EL (cell line): ENCODE measurements around the gene BIRC7.

Experiments used
- DNase-seq: peaks from one replicate; pipeline ENCODE4 v3.0.0-alpha.2; 2016

Gene BIRC7, protein sequence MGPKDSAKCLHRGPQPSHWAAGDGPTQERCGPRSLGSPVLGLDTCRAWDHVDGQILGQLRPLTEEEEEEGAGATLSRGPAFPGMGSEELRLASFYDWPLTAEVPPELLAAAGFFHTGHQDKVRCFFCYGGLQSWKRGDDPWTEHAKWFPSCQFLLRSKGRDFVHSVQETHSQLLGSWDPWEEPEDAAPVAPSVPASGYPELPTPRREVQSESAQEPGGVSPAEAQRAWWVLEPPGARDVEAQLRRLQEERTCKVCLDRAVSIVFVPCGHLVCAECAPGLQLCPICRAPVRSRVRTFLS

DNA sequence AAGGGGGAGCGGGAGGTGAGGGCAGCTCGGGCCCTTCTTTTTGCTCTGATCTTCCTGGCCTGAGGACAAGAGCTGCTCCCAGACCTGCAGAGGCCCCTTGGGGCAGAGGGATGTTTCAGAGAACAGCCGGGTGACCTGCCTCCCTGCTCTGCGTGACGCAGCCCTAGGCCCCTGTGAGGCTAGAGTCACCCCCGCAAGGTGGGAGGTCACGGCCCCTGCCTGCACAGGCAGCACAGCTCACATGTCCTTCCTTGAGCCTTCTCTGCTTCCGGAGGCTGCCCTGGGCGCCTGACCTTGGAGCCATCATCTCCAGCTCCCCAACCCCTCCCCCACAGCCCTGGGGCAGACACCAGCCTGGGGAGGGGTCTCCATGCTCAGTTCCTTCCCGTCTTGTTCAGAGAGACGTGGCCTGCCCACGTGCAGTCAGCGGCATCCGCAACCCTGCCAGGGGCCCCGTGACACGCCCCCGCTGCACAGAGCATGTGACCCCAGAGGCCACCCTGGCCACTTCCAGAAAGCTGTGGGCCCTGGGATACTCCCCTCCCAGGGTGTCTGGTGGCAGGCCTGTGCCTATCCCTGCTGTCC is at the start of gene BIRC7:
BIRC7 (plus strand) TSS at position 507 of the 585 bp plus-strand sequence. CDS start 192 bp downstream, outside the sequence.
- DNase-seq: no peak

DNA sequence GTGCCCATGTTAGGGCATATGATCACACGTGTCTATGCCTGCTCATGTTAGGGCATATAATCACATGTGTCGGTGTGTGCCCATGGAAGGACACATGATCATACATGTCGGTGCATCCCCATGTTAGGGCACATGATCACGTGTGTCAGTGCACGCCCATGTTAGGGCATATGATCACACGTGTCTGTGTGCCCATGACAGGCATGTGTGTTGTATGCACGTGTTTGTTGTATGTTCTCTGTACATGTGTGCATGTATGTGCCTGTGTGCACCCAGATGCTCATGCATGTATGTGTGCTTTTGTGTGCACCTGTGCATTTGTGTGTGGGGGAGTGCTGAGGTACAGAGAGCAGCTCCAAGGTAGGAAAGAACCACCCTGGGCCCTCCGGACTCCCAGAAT is 49.6 kb upstream of the BIRC7 start:
- DNase-seq: no peak

DNA sequence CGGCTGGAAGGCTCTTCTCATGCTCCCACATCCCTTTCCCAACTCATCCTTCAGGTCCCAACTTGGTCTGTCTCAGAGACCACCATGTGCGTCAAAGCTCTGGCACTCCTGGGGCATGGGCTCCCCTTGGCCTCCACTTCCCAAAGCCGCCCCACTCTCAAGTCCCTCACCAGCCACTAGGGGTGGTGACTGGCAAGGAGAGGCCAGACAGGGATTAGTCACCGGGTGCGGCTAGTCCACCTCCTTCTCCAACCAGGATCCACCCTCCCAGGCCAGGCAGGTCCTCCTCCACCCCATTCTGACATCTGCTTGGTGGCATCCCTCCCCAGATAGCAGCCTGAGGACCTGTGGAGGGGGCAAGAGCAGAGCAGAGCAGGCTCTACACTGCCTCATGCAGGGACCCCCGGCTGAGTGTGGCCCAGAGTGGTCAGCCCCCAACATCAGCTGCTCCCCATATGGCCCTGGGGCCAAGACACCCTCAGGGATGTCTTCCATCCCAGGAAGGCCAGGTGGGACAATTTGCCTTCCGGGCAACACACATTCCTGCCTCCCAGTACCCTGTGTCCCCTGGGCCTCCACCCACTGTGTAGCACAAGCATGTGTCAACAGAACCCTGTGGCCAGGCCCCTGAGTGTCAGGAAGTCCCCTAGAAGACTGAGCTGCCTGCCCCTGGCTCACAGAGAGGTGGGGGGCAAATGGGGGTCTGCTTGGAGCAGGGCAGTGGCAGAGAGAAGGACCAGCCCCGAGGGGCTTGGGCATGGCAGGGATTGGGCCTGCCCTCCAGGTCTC is 49.0 kb upstream of the BIRC7 start:
- DNase-seq: peak; percentile 34

DNA sequence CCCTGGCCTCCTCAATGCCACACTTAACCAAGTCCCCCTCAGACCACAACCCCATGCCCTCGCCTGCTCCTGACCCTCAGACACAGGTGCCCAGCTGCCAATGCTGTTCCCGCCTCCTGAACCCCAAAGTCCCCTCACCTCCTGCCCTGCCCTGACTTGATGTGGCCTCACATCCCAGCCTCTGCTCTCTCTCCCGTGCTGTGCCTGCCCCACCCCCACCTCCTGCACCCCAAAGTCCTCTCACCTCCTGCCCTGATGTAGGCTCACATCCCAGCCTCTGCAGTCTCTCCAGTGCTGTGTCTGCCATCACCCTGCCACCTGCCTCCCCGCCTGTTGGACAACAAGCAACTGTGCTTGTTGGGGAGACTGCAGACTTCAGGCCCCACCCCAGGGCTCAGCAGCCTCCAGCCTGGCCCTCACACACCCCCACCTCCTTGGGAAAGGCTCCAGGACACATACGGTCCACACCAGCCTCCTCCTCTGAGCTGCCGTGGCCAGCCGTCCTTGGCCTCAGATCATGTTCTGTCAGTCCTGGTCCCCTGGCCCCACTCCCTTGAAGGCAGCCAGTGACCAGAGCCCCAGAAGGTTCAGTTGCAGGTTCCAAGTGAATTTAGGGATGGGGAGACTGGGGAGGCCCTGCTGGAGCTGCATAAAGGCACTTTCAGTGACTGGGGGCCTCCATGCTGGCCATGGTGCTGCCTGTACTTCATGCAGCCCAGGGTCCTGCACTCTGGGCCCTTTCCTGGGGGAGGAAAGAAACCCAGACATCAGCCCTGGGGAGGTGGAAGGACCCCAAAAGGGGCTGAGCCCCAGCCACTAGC is 48.2 kb upstream of the BIRC7 start:
- no peak for DNase-seq

DNA sequence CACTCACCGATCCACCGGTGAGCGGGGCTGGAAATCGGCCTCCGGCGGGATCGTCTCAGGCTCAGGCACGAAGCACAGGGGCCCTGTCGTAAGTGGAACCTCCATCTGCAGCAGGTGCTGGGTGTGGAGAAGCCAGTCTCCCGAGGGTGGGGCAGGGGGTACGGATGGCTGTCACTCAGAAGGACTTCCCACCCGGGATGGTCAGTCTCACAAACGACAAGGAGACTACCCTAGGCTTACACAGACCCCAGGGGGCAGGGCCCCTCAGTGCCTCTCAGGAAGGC is 47.6 kb upstream of the BIRC7 start:
- no peak for DNase-seq

DNA sequence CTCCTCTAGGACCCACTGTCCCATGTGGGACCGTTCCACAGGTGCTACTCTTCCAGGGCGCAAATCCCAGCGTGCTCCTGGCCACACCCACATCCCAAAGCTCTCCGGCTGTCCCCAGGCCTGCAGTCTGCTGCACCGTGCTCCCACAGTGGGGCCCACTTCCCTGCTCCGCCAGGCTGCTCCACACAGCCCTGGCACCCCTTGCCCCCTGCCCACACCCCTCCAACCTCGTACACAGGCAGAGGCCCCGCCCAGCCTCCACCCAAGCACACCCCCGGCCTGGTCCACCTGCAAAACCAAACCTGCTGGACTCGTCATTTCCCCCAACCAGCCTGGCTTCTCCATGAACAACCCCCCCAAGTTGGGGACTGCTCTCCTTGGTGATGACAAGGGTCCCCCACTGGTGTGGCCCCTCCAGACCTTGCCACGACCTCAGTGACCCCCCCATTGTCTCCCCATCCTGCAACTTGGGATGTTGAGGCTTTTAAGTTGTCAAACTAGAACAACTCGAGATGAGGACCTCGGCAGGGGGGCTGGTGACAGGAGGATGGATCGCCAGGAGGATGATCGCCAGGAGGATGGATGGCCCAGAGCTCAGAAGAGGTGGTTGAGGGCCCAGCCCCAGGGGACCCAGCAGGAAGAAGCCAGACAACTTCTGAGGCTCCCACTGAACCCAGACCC is 46.9 kb upstream of the BIRC7 start:
- no peak for DNase-seq

DNA sequence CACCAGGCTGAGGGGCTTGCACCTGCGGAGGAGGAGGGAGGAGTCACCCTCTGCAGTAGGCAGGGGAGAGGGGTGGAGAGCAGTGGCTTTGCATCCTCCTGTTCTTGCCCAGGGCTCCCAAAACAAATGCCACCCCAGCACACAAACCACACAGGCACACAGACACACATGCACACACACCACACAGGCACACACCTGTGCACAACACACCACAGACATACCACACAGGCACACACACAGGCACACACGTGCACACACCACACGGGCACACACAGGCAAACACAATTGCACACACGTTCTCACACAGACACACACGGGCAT is 46.4 kb upstream of the BIRC7 start:
- no peak for DNase-seq

DNA sequence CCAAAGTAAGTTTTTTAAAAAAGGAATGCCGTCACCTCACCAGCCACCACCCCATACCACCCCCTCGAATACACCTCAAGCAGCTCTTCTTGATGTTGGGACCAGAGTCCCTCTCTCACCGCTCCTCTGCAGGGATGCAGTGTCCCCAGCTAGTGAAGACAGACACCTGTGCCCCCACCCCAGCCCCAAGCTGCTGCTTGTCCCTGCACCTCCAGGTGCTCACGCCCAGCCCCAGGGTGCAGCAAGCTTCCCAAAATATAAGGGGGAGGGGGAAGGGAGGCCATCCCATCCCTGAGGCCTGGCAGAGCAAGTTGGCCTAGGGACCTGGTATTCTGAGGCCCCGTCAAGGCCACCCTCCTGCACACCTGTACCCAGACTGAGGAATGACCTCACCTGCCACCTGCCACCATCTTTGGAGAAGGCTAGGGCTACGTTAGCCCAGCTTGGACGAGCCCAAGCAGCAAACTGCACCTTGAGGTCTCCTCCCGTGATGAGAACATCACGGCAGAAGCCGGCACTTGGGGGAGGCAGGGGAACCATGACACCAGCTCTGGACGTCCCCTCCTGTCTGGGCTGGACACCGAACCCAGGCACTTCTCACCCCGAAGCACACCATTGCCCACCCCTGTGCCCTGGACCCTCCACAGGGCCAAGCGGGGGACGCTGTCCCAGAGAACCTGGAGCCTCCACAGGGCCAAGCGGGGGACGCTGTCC is 45.7 kb upstream of the BIRC7 start:
- DNase-seq: no peak

DNA sequence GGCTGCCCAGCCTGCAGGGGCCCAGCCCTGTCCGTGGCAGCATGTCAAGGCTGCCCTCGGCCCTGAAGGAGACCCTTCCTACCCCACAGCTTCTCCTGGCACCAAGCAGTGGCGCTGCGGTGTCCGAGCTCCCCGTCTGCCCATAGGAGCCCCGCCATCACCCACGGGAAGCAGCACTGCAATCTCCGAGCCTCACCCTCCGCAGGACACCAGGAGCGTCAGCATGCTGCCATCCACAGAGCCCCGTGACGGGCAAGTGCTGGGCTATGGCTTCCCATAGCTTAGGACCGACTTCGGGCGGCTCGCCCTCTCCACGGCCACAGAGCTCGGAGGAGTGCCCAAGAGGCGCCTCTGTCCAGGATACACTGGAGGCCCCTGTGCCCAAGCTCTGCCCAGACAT is 44.9 kb upstream of the BIRC7 start:
- no peak for DNase-seq

DNA sequence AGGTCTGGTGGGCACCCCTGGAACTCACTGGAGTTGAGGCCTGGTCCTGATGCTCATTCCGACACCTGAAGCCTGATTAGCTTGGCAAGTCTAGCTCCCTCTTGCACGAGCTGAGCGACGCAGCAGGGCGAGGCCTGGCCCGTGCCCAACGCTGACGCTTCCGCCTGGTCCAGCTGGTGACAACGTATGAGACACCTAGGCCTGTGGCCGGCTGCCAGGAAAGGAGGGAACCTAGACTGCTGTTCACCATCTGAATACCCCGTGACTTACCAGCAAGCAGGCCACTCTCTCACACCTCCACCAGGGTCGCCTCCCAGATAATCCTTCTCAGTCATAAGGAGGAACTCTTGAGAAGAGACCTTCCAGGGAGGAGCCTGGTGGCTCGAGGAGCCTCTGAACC is 44.3 kb upstream of the BIRC7 start:
- DNase-seq: no peak

DNA sequence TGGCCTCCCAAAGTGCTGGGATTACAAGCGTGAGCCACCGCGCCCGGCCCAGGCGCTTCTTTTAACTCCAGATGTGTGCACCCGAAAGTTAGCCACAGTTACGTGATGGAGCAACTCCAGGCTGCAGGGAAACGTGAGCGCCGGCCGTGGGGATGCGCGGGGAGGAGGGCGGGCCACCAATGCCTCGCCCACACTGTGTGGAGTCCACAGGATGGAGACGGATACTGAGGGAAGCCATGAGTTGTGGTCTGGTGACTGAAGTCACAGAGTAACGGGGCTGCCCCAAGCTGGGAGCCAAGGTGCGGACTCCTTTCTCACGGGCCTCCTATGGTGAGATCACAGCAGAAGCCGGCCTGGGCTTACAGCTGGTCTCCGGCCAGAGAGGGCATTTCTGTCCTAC is 43.0 kb upstream of the BIRC7 start:
- no peak for DNase-seq

DNA sequence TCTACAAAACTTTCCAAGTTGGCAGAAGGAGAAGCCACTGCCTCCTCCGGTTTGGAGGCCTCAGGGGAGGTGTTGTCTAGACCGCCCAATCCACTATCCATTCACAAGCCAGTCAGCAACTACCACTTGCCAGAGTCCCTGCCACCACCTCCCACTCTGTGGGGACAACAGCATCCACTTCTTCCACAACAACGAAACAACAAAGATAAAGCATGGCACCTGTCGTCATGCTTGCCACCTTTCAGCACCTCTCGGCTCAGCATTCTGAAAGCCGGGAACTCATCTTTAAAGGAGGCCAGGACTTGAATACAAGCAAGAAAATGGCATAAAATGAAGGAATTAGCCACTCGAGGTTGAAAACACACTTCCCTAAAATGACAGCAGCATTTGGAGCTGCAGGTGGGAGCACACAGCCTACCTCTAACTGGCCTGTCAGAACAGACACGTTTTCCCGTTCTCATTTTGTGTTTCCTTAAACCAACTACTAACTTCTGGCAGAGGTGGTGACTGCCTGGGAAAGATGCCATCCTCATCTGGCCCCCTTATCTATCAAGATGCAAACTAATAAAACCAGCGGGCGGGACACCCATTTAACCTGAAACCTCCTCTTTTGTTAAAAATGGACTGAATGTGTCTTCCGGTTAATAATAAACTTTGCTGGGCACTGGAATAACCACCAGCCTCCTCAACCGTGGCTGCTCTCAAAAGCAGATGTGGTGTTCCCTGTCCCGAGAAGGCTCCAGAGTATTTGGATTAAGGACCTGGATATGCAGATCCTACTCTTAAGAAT is 41.5 kb upstream of the BIRC7 start:
- no peak for DNase-seq

DNA sequence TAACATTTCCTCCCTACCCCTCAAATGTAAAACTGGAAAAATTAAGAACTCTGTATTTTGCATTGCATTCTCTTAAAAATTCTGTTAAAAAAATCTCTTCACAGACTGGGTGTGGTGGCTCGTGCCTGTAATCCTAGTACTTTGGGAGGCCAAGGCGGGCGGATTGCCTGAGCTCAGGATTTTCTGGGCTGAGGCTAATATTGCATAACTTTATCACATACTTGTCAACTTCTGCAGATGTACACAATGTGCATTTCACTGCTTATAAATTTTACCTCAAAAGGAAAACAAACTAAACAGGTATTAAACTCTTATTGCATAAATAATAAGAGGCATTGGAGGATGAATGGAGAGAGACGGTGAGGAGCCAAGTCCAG is 40.9 kb upstream of the BIRC7 start:
- no peak for DNase-seq

DNA sequence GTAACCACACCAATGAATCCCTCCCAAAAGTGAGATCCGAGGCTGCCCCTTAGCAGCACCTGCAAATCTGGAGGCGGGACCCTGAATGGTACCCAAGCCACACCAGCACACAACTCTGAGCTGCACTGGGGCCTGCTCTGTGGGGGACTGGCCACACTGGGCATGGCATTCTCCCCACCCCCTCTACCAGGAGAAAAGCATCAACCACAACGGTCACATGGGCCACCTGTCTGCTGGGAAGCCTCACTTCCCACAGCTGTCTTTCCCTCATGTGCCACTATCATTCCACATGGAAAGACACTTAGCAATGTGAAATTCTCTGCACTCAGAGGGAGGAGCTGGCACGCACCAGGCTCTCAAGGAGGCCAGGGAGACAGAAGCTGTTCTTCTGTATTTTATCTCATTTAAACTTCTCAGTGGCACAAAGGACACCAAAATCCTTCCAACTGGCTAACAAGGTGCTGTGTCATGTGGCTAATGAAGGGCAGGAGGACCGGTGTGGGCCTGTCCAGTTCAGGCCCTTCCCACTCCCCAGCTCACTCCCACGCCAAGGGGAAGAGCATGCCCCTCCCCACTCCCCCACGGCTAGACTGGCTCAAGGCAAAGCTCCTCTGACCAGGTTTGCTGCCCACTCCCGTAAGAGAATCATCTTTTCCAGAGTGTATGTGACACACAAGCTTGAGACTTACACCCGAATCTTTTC is 38.8 kb upstream of the BIRC7 start:
- no peak for DNase-seq

DNA sequence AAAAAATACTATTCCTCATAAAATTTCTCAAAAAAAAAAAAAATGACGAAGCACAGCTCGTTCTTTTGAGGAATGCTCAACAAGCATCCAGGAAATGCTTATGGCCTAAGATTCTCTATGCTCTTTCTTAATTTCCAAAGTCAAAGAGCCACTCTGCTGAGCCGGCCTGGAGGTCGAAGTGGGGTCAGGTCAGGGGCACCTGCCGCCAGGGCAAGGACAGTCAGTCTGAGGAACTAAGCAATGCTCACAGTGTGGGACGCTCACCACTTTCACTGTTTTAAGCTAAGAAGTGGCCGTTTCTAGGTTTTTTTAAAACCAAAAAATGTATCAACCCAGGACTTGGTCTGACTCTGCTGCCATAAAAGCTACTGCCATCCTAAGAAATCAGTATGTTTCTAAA is 37.1 kb upstream of the BIRC7 start:
- no peak for DNase-seq

DNA sequence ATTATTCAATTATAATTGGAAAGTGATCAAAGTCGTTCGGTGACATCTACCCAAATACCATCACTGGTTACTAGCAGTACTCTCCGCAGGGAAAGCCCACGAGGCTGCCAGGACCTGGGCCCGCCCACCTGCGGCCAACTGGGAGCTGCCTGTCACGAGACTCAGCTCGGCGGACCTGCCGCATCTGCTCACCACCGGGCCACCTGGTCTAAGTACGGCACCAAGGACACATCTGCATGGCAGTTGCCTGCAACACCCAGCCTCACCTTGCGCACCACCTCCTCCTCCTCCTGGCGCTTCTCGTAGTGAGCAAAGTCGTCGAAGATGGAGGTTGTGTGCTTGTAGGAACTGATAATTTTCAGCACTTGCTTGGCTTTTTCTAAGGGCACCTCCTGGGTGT is 33.7 kb upstream of the BIRC7 start:
- DNase-seq: no peak

DNA sequence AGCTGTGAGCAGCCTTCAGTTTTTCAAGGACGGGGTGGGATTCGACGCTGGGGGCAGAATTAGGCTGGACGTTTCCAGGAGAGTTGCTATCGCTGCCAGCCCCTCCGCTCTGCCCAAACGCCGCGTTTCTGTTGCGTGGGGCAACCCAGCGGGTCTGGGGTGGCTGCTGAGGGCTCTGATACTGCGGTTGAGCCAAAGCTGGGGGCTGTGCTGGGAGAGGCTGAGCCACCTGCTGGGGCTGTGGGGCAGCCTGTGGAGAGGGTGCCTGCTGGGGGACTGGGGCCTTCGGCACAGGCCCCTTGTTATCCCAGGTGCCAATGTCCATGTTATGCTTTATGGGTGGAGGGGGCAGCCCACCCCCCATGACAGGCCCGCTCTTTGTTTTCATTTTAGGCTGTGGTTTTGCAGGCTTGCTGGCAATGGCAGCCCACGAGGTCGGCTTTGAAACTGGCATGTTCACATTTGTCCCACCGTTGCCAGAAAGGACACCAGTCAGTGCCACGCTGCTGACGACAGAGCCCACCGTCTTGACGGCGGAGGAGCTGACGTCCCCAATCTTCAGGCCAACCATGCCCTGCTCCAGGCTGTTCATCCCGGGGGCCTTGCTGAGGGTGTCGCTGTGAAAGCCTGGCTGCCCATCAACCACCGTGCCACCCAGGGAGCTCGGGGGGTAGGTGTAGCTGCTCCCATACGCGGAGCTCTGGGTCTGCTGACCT is 32.7 kb upstream of the BIRC7 start:
- no peak for DNase-seq

DNA sequence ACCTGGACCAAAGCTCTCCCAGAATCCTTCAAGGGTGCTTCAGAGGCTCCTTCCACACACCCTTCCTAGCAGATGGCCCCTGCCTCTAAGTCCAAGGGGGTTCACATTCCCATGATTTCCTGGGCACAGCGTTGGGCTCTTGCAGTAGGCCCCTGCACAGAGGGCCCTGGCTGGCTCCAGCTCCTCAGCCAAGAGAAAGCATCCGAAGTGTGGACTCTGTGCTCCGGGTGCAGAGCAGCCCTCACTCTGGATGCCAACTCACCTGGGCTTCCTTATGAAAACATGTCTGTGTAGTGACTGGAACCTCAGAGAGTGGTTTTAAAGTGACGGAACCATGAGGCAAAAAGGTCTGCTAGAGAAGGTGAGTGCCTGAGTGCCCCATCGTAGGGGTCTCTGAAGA is 31.3 kb upstream of the BIRC7 start:
- no peak for DNase-seq

DNA sequence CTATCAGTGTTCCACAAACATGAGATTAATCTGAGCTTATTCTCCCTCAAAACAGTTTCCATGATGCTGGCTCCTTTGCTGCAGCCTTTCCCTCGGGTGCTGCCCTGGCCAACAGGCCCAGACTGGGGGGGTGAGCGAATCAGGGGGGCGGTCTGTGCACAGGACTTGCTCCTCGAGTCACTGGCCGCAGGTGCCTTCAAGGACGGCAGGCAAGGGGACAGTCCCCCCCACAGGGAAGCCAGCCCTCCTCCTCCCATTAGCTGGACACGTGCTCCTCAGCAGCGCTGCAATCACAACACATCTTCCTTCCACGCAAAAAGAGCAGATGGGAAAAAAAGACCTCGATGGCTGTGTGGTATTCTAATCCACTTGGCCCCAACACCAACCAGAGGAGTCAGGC is 29.8 kb upstream of the BIRC7 start:
- no peak for DNase-seq

DNA sequence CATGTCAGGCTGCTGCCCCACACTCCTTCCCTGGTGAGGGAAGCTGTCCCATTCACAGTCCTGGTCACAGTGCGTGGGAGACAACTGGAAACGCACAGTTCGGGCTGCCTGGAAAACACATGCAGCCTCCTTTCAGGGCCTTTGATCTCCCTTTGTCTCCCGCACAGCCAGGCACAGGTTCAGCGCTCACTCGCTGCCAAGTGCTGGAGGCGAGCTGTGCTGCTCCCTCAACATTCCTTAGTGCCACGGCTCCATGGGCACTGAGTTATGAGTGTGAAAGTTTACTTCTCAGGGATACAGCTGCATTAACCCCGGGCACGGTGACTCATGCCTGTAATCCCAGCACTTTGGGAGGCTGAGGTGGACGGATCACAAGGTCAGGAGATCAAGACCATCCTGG is 28.8 kb upstream of the BIRC7 start:
- DNase-seq: peak; percentile 72
